Keratinocyte (primary cell): ENCODE data around the gene OGDH. TPM values are rescaled to one million over a fixed set of nuclear protein-coding genes. Genes with fewer than 3 reads are reported as not detected.

ENCODE experiments used
- DNase-seq: peaks from one replicate; pipeline ENCODE4 v3.0.0-alpha.2; 2011; ENCODE audit warnings: low read depth, missing footprints, low spot score
- FAIRE-seq: peaks from 2 replicates; lab custom pipeline; 2011; peaks lifted over from hg19 to GRCh38; lab: Jason Lieb, UNC
- H2AFZ ChIP-seq: 2 replicates; pipeline ENCODE4 v1.6.0; 2012; ENCODE audit warnings: low read length, control low read depth, inconsistent platforms; ENCODE audit not compliant: control insufficient read depth
- H3K27ac ChIP-seq: 2 replicates; pipeline ENCODE4 v1.5.1; 2011; ENCODE audit warnings: low read length; ENCODE audit not compliant: control insufficient read depth, insufficient read depth
- H3K27me3 ChIP-seq: 3 replicates; pipeline ENCODE4 v1.6.0; 2011; ENCODE audit warnings: low read length; ENCODE audit not compliant: control insufficient read depth, insufficient read depth; ENCODE audit errors: extremely low read depth
- H3K36me3 ChIP-seq, 2 experiments: 2 replicates in 1 of 2; 3 replicates in 1 of 2; pipeline ENCODE4 v1.5.1; 2011; ENCODE audit warnings: low read length in 2 of 2, mild to moderate bottlenecking in 1 of 2; ENCODE audit not compliant: control insufficient read depth in 2 of 2, insufficient read depth in 2 of 2; ENCODE audit errors: extremely low read depth in 1 of 2
- H3K4me1 ChIP-seq: 3 replicates; pipeline ENCODE4 v1.5.1; 2011; ENCODE audit warnings: low read length; ENCODE audit not compliant: control insufficient read depth, insufficient read depth; ENCODE audit errors: extremely low read depth
- H3K4me2 ChIP-seq: 3 replicates; pipeline ENCODE4 v1.6.0; 2011; ENCODE audit warnings: low read depth, low read length; ENCODE audit not compliant: control insufficient read depth, insufficient read depth; ENCODE audit errors: extremely low read depth
- H3K4me3 ChIP-seq, 3 experiments: fragments of 200-600 bp in 1 of 3; sonication (generic) in 1 of 3; 2 replicates in 2 of 3; 3 replicates in 1 of 3; pipeline ENCODE4 v1.5.1; 2011 to 2016; ENCODE audit warnings: low read length in 3 of 3, mild to moderate bottlenecking in 3 of 3, control low read depth in 2 of 3, inconsistent platforms in 1 of 3, low read depth in 1 of 3, mixed read lengths in 1 of 3, mixed run types in 1 of 3, moderate library complexity in 1 of 3; ENCODE audit not compliant: control insufficient read depth in 2 of 3, insufficient read depth in 2 of 3; ENCODE audit errors: extremely low read depth in 1 of 3
- H3K79me2 ChIP-seq: 2 replicates; pipeline ENCODE4 v1.6.0; 2012; ENCODE audit warnings: low read length; ENCODE audit not compliant: control insufficient read depth, insufficient read depth
- H3K9ac ChIP-seq: 3 replicates; pipeline ENCODE4 v1.6.0; 2011; ENCODE audit warnings: low read length; ENCODE audit not compliant: control insufficient read depth, insufficient read depth; ENCODE audit errors: extremely low read depth
- H3K9me1 ChIP-seq: 3 replicates; pipeline ENCODE4 v1.6.0; 2011; ENCODE audit warnings: low read length; ENCODE audit not compliant: control insufficient read depth, insufficient read depth; ENCODE audit errors: extremely low read depth
- H3K9me3 ChIP-seq: 2 replicates; pipeline ENCODE4 v1.5.1; 2012; ENCODE audit warnings: low read depth, low read length; ENCODE audit not compliant: control insufficient read depth
- H4K20me1 ChIP-seq: 3 replicates; pipeline ENCODE4 v1.6.0; 2011; ENCODE audit warnings: low read length; ENCODE audit not compliant: control insufficient read depth, insufficient read depth; ENCODE audit errors: extremely low read depth
- CTCF ChIP-seq, 3 experiments: IDR thresholded peaks in 1 of 3; conservative IDR thresholded peaks in 1 of 3; optimal IDR thresholded peaks in 1 of 3; 2 replicates in 2 of 3; 3 replicates in 1 of 3; pipeline versions ENCODE3 to v1.5.1; 2011; ENCODE audit warnings: low read length in 3 of 3, mild to moderate bottlenecking in 3 of 3, moderate library complexity in 2 of 3, control low read depth in 1 of 3, inconsistent platforms in 1 of 3; ENCODE audit not compliant: insufficient read depth in 2 of 3; ENCODE audit errors: extremely low read depth in 1 of 3
- EZH2 ChIP-seq: IDR thresholded peaks from one replicate; pipeline ENCODE4 v1.6.1; 2012; ENCODE audit warnings: inconsistent platforms, mild to moderate bottlenecking, low read length, moderate library complexity
- dilution Hi-C: fragments of 300-500 bp; cut with MboI; formaldehyde crosslinking; loops from one replicate; pipeline ENCODE4 v1.7.0; 2020; ENCODE audit warnings: low sequenced_read_pairs; ENCODE audit not compliant: extremely low pct_ligation_motif_present
- polyA plus RNA-seq, 5 experiments: library from polyadenylated mRNA; depleted of rRNA in 3 of 5; stranded (reverse) in 3 of 5; stranded (forward) in 1 of 5; unstranded in 1 of 5; fragments of >200 nt; gene quantifications; 1 replicate in 1 of 5; 2 replicates in 3 of 5; 3 replicates in 1 of 5; pipeline versions ENCODE4 v1.2.1 to v1.2.3, GENCODE V29; 2011 to 2012; ENCODE audit warnings: missing spikeins in 2 of 5, low read depth in 1 of 5, low replicate concordance in 1 of 5

OGDH gene
- polyA plus RNA-seq, 1 donor (not counting 4 experiments of a cell fraction or from before 2014, with no cell fraction given) = 46.4 TPM

- H3K9ac ChIP-seq = no peak overlapping the region
- TF ChIP-seq EZH2 (no peak), CTCF (optimal IDR thresholded peaks at IDR 0.05 in 1 of 3, IDR thresholded peaks at IDR 0.05 in 1 of 3, conservative IDR thresholded peaks at IDR 0.05 in 1 of 3; ENCODE audit: extremely low read depth in 1 of 3, insufficient read depth in 2 of 3, low read length in 3 of 3) (no peak)
- no peak overlapping the region for H3K4me2 ChIP-seq
- FAIRE-seq (no peak), DNase-seq (no peak)
- H3K4me3 ChIP-seq = no peak overlapping the region
- peaks cover 28% of the 10 kb centered on the region for H3K4me1 ChIP-seq
- peaks cover 2% of the 10 kb centered on the region for H3K9me1 ChIP-seq
- peaks cover 14 to 31% of the 10 kb centered on the region in 2 experiments for H3K36me3 ChIP-seq
- peaks cover 7% of the 10 kb centered on the region for H3K79me2 ChIP-seq
- H3K9me3 ChIP-seq = no peaks in the 10 kb centered on the region
- no peaks in the 10 kb centered on the region for H3K27me3 ChIP-seq
- no peak overlapping the region for H3K27ac ChIP-seq
- dilution Hi-C loops = no loop called here
- H4K20me1 ChIP-seq = no peaks in the 10 kb centered on the region
- no peak overlapping the region for H2AFZ ChIP-seq
Measured at GRCh38 chr7:44631458-44632115, 25.2 kb downstream of the OGDH start.

- Histone ChIP-seq H3K9me3 (no peaks in the 10 kb centered on the region), H4K20me1 (no peaks in the 10 kb centered on the region), H2AFZ (no peak overlapping the region), H3K4me2 (no peak overlapping the region), H3K27me3 (no peaks in the 10 kb centered on the region), H3K4me3 (no peak overlapping the region), H3K9ac (no peak overlapping the region), H3K4me1 (peaks cover 29% of the 10 kb centered on the region), H3K9me1 (peaks cover 2% of the 10 kb centered on the region), H3K27ac (no peak overlapping the region), H3K36me3 (peaks cover 12 to 32% of the 10 kb centered on the region in 2 experiments), H3K79me2 (peaks cover 9% of the 10 kb centered on the region)
- dilution Hi-C loops = no loop called here
- TF ChIP-seq EZH2 (no peak), CTCF (optimal IDR thresholded peaks at IDR 0.05 in 1 of 3, IDR thresholded peaks at IDR 0.05 in 1 of 3, conservative IDR thresholded peaks at IDR 0.05 in 1 of 3; ENCODE audit: extremely low read depth in 1 of 3, insufficient read depth in 2 of 3, low read length in 3 of 3) (no peak)
- no peak for DNase-seq
- no peak for FAIRE-seq
Measured at GRCh38 chr7:44632196-44632595, 25.8 kb downstream of the OGDH start.
